Liver (tissue), 9 donors: ENCODE measurements around the gene DPP7. TPM values are rescaled to one million over a fixed set of nuclear protein-coding genes. Genes with fewer than 3 reads are reported as not detected.

Experiments
- DNase-seq: peaks from one replicate; pipeline ENCODE4 v3.0.0-alpha.2; 2017; ENCODE audit warnings: low spot score
- H3K27ac ChIP-seq, 2 donors: one replicate each; pipeline ENCODE4 v1.7.0; 2013; ENCODE audit warnings: inconsistent platforms in 2 of 2, low read length in 2 of 2, control low read depth in 1 of 2, low read depth in 1 of 2, mild to moderate bottlenecking in 1 of 2
- H3K27me3 ChIP-seq, 4 donors: one replicate each; pipeline versions ENCODE4 v1.6.1 to v1.7.0; 2013; ENCODE audit warnings: low read length in 3 of 4, inconsistent platforms in 1 of 4, mild to moderate bottlenecking in 1 of 4, moderate library complexity in 1 of 4; ENCODE audit not compliant: control insufficient read depth in 4 of 4, insufficient read depth in 4 of 4
- H3K36me3 ChIP-seq, 4 donors: one replicate each; pipeline versions ENCODE4 v1.6.1 to v1.7.0; 2013; ENCODE audit warnings: low read length in 3 of 4, mild to moderate bottlenecking in 3 of 4, low read depth in 1 of 4, moderate library complexity in 1 of 4; ENCODE audit not compliant: control insufficient read depth in 4 of 4, insufficient read depth in 3 of 4
- H3K4me1 ChIP-seq, 4 donors: one replicate each; pipeline versions ENCODE4 v1.6.1 to v1.7.0; 2013; ENCODE audit warnings: low read length in 3 of 4, mild to moderate bottlenecking in 3 of 4, moderate library complexity in 1 of 4; ENCODE audit not compliant: control insufficient read depth in 4 of 4, insufficient read depth in 4 of 4
- H3K4me3 ChIP-seq, 3 donors: one replicate each; pipeline versions ENCODE4 v1.6.1 to v1.7.0; 2013; ENCODE audit warnings: low read length in 3 of 3, control low read depth in 1 of 3, low read depth in 1 of 3, mild to moderate bottlenecking in 1 of 3
- H3K9ac ChIP-seq, 2 donors: one replicate each; pipeline ENCODE4 v1.7.0; 2013; ENCODE audit warnings: low read length in 2 of 2, mild to moderate bottlenecking in 2 of 2, moderate library complexity in 2 of 2, control low read depth in 1 of 2, low read depth in 1 of 2
- H3K9me3 ChIP-seq, 4 donors: one replicate each; pipeline versions ENCODE4 v1.6.1 to v1.7.0; 2013; ENCODE audit warnings: low read length in 3 of 4; ENCODE audit not compliant: control insufficient read depth in 4 of 4
- FOXA1 ChIP-seq: IDR thresholded peaks from 2 replicates; pipeline ENCODE4 v1.6.1; 2016; ENCODE audit warnings: antibody characterized with exemption
- FOXA2 ChIP-seq: IDR thresholded peaks from 2 replicates; pipeline ENCODE4 v1.6.1; 2016; ENCODE audit warnings: antibody characterized with exemption
- HNF4A ChIP-seq, 2 donors: conservative IDR thresholded peaks; 2 replicates each; pipeline ENCODE4 v1.6.1; 2016; ENCODE audit warnings: antibody characterized with exemption in 2 of 2, mild to moderate bottlenecking in 2 of 2
- HNF4G ChIP-seq: IDR thresholded peaks from 2 replicates; pipeline ENCODE4 v1.6.1; 2016; ENCODE audit warnings: antibody characterized with exemption
- RAD21 ChIP-seq, 2 donors: IDR thresholded peaks; 2 replicates each; pipeline ENCODE4 v1.6.1; 2016; ENCODE audit warnings: antibody characterized with exemption in 2 of 2, mild to moderate bottlenecking in 2 of 2
- RXRA ChIP-seq, 2 donors: IDR thresholded peaks; 2 replicates each; pipeline ENCODE4 v1.6.1; 2017 to 2018; ENCODE audit warnings: antibody characterized with exemption in 2 of 2, mild to moderate bottlenecking in 1 of 2
- TAF1 ChIP-seq: conservative IDR thresholded peaks from 2 replicates; pipeline ENCODE4 v1.6.1; 2016; ENCODE audit warnings: antibody characterized with exemption, mild to moderate bottlenecking
- WGBS: extraction: QIAGEN DNeasy Blood & Tissue Kit; methylation state at CpG from one replicate; pipeline ENCODE4 v1.1.7; 2013; 5-methylcytosine and 5-hydroxymethylcytosine counted together
- polyA plus RNA-seq, 2 donors: library from polyadenylated mRNA; stranded (reverse) in 1 of 2; unstranded in 1 of 2; fragments of 200-250 nt in 1 of 2; fragments of >200 nt in 1 of 2; fragmentation: Nextera tagmentation in 1 of 2; extraction: Ambion mirVana in 1 of 2; gene quantifications; one replicate each; pipeline versions ENCODE4 v1.2.1 to v1.2.3, GENCODE V29; 2013 to 2015
- total RNA-seq, 2 donors: library from RNA; depleted of rRNA; stranded (reverse); fragments of >200 nt; gene quantifications; one replicate each; pipeline ENCODE4 v1.2.3, GENCODE V29; 2014
- TF ChIP-seq, protein P1 (sequence below): IDR thresholded peaks from 2 replicates; pipeline ENCODE4 v1.6.1; 2016; ENCODE audit warnings: antibody characterized with exemption
- TF ChIP-seq, protein P2 (sequence below): IDR thresholded peaks from 2 replicates; pipeline ENCODE4 v1.6.1; 2016; ENCODE audit warnings: antibody characterized with exemption, mild to moderate bottlenecking
- TF ChIP-seq, protein P3 (sequence below): IDR thresholded peaks from 2 replicates; pipeline ENCODE4 v1.6.1; 2016; ENCODE audit warnings: antibody characterized with exemption
- donor health status: healthy.
- donor health status: healthy.
- donor health status: healthy.
- donor health status: healthy.
- donor health status: healthy.

The DPP7 gene
- total and polyA plus RNA-seq, 4 donors: 25.0 to 71.1 (median 50.7) TPM

DNA sequence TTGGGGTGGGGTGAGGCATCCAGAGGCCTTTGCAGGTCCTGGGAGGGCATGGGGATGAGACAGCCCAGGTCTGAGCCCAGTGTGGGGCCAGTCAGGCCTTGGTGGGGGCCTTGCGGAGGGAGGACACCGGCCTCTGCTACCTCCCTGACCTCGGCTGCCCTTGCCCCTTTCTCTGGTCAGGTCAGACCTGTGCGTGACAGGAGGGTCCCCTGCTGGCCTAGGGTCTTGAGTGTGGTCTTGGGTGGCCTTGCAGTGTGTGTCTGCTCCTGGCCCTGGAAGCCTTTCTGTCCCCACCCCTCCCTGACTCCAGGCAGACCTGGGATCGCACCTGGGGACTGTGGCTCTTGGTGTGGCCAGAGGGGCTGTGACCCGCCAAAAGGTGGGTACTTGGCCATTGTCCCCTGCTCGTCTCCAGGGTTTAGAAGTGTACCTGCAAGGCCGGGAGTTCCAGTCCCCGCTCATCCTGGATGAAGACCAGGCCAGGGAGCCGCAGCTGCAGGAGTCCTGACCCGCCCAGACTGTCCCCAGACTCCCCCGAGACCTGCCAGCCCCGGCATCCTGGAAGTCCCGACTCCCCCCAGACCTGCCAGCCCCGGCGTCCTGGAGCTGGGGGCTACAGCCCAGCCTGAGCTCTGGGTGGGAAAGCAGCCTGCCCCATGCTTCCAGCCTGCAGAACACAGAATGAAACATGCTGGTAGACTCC is 32.2 kb downstream of the DPP7 start:
- H3K9me3 ChIP-seq: no peaks in the 10 kb centered on the region
- peaks cover 0 to 6% (median 3%) of the 10 kb centered on the region in 4 donors for H3K27me3 ChIP-seq

DNA sequence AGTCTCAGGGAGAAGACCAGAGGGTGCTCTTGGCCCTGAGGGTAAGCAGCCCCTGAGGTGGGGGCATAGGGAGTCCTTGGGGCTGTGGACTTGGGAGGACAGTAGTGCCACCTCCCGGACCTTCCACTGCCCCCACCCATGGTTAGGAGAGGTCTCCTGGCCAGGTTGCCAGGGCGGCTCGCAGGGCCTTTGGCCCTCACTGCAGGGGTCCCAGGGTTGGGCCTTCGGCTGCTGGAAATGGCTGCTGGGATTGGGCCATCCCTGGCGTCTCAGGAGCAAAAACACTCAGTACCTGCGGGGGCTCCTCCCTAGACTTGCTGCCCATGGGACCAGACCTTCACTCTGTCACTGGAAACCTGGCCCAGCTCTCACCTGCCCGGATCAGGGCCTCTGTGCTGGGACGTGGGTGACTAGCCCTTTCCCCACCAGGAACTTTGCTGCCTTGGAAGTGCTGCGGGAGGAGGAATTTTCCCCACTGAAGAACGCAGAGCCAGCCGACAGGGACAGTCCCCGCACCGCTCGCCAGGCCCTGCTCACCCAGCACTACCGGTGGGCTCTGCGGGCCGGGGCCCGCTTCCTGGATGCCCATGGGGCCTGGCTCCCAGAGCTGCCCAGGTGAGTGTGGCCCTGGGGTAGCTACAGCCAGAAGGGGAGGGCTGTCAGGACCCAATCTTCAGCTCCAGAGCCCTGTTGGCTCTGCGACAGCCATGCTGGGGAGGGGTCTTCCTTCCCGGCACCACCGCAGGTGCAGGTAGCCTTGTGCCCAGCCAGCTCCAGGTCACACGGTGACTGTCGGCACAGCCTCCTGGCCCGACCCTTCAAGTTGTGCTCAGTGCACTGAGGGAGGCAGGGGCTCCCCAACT is 34.0 kb downstream of the DPP7 start:
- TF ChIP-seq FOXA2 (no peak), RXRA (IDR thresholded peaks at IDR 0.05) (no peak), TAF1 (no peak)
- no peak overlapping the region for H3K27ac ChIP-seq
- DNase-seq: no peak
- peaks cover 0 to 6% (median 3%) of the 10 kb centered on the region in 4 donors for H3K27me3 ChIP-seq
- no peak overlapping the region for H3K4me3 ChIP-seq
- peaks cover 0 to 2% (median 0%) of the 10 kb centered on the region in 4 donors for H3K36me3 ChIP-seq
- no peaks in the 10 kb centered on the region for H3K9me3 ChIP-seq
- H3K4me1 ChIP-seq: peaks cover 0 to 15% (median 12%) of the 10 kb centered on the region in 4 donors
- H3K9ac ChIP-seq: no peak overlapping the region
- WGBS: 82% methylated on average over 24 of the region's 24 CpGs

More for the DNA sequence above, 32.2 kb downstream of the DPP7 start:
- Histone ChIP-seq H3K4me1 (peaks cover 1 to 28% (median 17%) of the 10 kb centered on the region in 4 donors), H3K36me3 (peaks cover 0 to 2% (median 0%) of the 10 kb centered on the region in 4 donors), H3K27ac (no peak overlapping the region), H3K4me3 (no peak overlapping the region), H3K9ac (no peak overlapping the region)
- 91% methylated on average over 16 of the region's 16 CpGs for WGBS
- TF ChIP-seq, protein P1, sequence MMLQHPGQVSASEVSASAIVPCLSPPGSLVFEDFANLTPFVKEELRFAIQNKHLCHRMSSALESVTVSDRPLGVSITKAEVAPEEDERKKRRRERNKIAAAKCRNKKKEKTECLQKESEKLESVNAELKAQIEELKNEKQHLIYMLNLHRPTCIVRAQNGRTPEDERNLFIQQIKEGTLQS: no peak
- no peak for TF ChIP-seq FOXA2
- no peak for TF ChIP-seq HNF4G
- no peak for TF ChIP-seq RAD21 (IDR thresholded peaks at IDR 0.05)
- no peak for TF ChIP-seq HNF4A (conservative IDR thresholded peaks at IDR 0.05)
- TF ChIP-seq, protein P2, sequence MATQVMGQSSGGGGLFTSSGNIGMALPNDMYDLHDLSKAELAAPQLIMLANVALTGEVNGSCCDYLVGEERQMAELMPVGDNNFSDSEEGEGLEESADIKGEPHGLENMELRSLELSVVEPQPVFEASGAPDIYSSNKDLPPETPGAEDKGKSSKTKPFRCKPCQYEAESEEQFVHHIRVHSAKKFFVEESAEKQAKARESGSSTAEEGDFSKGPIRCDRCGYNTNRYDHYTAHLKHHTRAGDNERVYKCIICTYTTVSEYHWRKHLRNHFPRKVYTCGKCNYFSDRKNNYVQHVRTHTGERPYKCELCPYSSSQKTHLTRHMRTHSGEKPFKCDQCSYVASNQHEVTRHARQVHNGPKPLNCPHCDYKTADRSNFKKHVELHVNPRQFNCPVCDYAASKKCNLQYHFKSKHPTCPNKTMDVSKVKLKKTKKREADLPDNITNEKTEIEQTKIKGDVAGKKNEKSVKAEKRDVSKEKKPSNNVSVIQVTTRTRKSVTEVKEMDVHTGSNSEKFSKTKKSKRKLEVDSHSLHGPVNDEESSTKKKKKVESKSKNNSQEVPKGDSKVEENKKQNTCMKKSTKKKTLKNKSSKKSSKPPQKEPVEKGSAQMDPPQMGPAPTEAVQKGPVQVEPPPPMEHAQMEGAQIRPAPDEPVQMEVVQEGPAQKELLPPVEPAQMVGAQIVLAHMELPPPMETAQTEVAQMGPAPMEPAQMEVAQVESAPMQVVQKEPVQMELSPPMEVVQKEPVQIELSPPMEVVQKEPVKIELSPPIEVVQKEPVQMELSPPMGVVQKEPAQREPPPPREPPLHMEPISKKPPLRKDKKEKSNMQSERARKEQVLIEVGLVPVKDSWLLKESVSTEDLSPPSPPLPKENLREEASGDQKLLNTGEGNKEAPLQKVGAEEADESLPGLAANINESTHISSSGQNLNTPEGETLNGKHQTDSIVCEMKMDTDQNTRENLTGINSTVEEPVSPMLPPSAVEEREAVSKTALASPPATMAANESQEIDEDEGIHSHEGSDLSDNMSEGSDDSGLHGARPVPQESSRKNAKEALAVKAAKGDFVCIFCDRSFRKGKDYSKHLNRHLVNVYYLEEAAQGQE: no peak
- no peak for TF ChIP-seq FOXA1
- TF ChIP-seq, protein P3, sequence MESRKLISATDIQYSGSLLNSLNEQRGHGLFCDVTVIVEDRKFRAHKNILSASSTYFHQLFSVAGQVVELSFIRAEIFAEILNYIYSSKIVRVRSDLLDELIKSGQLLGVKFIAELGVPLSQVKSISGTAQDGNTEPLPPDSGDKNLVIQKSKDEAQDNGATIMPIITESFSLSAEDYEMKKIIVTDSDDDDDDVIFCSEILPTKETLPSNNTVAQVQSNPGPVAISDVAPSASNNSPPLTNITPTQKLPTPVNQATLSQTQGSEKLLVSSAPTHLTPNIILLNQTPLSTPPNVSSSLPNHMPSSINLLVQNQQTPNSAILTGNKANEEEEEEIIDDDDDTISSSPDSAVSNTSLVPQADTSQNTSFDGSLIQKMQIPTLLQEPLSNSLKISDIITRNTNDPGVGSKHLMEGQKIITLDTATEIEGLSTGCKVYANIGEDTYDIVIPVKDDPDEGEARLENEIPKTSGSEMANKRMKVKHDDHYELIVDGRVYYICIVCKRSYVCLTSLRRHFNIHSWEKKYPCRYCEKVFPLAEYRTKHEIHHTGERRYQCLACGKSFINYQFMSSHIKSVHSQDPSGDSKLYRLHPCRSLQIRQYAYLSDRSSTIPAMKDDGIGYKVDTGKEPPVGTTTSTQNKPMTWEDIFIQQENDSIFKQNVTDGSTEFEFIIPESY: no peak
- no peak for TF ChIP-seq RXRA (IDR thresholded peaks at IDR 0.05)
- no peak for DNase-seq
